Right hindlimb (tissue), 1 donor: ENCODE results near the gene ARMC6.

Source experiments
- DNase-seq: peaks from one replicate; pipeline ENCODE4 v3.0.0-alpha.2; 2018

The ARMC6 gene

GRCh38 chr19:19056636-19057275 lies 23.4 kb downstream of the ARMC6 start:
- no peak for DNase-seq

- no peak for DNase-seq
Observed at GRCh38 chr19:19057317-19057716, 23.9 kb downstream of the ARMC6 start.

- no peak for DNase-seq
Observed at GRCh38 chr19:19057720-19058119, 24.3 kb downstream of the ARMC6 start.

GRCh38 chr19:19059018-19059836 lies 25.8 kb downstream of the ARMC6 start:
- no peak for DNase-seq

- no peak for DNase-seq
Observed at GRCh38 chr19:19059837-19060611, 26.6 kb downstream of the ARMC6 start.

- DNase-seq = no peak
Observed at GRCh38 chr19:19061506-19061905, 28.1 kb downstream of the ARMC6 start.

- no peak for DNase-seq
Observed at GRCh38 chr19:19062454-19063182, 29.2 kb downstream of the ARMC6 start.

- peak; percentile 100 for DNase-seq
Observed at GRCh38 chr19:19063183-19064097, 30.0 kb downstream of the ARMC6 start, which contains the start of gene SLC25A42. TSS of gene SLC25A42 (plus strand) at chr19:19063994. CDS start at chr19:19096125, 32,131 bp downstream.

GRCh38 chr19:19064098-19064722 lies 30.8 kb downstream of the ARMC6 start:
- no peak for DNase-seq

GRCh38 chr19:19064811-19065745 lies 31.7 kb downstream of the ARMC6 start:
- DNase-seq = no peak

GRCh38 chr19:19067276-19068072 lies 34.1 kb downstream of the ARMC6 start:
- DNase-seq = no peak

GRCh38 chr19:19068659-19069654 lies 35.6 kb downstream of the ARMC6 start:
- DNase-seq = no peak

GRCh38 chr19:19071897-19072296 lies 38.5 kb downstream of the ARMC6 start:
- DNase-seq = no peak

- DNase-seq = no peak
Observed at GRCh38 chr19:19074196-19074882, 40.9 kb downstream of the ARMC6 start.

GRCh38 chr19:19075126-19075525 lies 41.7 kb downstream of the ARMC6 start:
- no peak for DNase-seq

GRCh38 chr19:19076476-19076875 lies 43.1 kb downstream of the ARMC6 start:
- no peak for DNase-seq

- DNase-seq = no peak
Observed at GRCh38 chr19:19077103-19077502, 43.7 kb downstream of the ARMC6 start.
